NT2/D1 (cell line): ENCODE results near the gene NXPE2.

Experiments used
- SUZ12 ChIP-seq: IDR thresholded peaks from 2 replicates; pipeline ENCODE4 v1.6.1; 2011; ENCODE audit not compliant: insufficient read length, insufficient read depth; ENCODE audit errors: extremely low read depth
- YY1 ChIP-seq: IDR thresholded peaks from 2 replicates; pipeline ENCODE4 v1.6.1; 2011; ENCODE audit not compliant: insufficient read length, insufficient read depth
- ZNF274 ChIP-seq: IDR thresholded peaks from 2 replicates; pipeline ENCODE4 v1.6.1; 2011; ENCODE audit warnings: mild to moderate bottlenecking, low read depth, low read length

DNA sequence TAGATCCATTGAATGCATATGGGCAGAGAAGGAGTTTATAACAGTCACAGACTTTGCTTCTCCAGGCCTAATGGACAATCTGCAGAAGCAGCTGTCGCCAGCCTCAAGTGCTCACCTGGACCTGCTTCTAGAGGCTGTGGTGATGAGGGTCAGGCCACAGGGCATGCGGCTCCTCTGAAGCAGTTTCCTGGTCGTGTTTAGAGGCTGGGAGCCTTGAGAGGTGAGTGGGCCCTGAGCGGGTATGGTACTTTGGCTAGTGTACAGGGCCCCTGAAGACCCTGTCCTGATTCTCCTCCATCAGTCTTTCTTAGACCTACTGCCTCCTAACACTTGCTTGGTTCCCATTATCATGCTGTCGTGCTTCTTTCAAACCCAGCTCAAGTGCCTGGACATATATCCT is 41.2 kb downstream of the NXPE2 start:
- TF ChIP-seq YY1, result no peak
- no peak for TF ChIP-seq ZNF274
- no peak for TF ChIP-seq SUZ12
